Measurements from ENCODE around the gene STRBP. TPM values are rescaled to one million over a fixed set of nuclear protein-coding genes. Genes with fewer than 3 reads are reported as not detected.

The STRBP gene
- total and polyA plus RNA-seq, 9 of the 15 experiments (the other 6 are each of a cell fraction or from before 2014, with no cell fraction given) = 27.7 to 84.0 (median 70.2) TPM

GRCh38 chr9:123208626-123209174 is 59.7 kb downstream of the STRBP start (continued):
- TF ChIP-seq ZBTB40 (IDR thresholded peaks at IDR 0.05) (no peak), ZBTB40 (CRISPR knock-in tag; IDR thresholded peaks at IDR 0.05) (no peak)

Measured in K562 (cell line).